ENCODE measurements around the gene SASS6. TPM values are rescaled to one million over a fixed set of nuclear protein-coding genes. Genes with fewer than 3 reads are reported as not detected.
A peak's percentile ranks its signal among the peaks of the same experiment; 100 is the strongest.

SASS6 gene
- total and polyA plus RNA-seq, 9 of the 15 experiments (the other 6 are each of a cell fraction or from before 2014, with no cell fraction given), result 11.6 to 34.1 (median 18.0) TPM

DNA sequence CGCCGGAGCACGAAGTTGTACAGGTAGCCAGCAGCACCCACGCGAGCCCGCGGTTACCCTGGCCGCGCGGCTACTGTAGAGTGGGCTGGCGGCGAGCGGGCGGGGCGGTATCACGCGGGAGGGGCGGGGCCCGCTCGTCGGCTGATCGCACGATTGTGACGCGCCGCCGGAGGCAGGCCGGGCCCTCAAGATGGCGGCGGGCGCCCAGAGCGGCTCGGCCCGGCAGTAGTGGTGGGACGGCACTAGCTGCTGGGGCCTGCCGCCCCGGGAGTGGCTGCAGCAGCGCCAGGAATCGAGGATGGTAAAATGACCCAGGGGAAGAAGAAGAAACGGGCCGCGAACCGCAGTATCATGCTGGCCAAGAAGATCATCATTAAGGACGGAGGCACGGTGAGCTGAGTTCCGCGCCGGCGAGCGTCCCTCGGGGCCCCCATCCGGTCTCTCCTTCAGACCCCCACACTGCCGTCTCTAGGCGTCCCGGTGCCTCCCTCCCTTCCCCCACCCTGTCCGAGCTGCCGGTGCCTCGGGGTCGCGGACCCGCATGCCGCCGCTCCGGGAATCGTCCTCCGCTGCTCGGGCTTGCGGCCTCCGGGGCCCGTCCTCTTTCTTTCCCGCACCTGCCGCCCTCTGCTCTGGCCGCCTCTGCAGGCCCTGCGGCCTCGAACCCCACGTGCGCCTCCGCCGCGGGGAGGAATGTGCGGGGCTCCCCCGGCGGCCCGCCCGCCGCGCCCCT lies 94.6 kb downstream of the SASS6 start (continued):
- TF ChIP-seq ZNF24 (IDR thresholded peaks at IDR 0.05) (no peak), PPARD (CRISPR knock-in tag; IDR thresholded peaks at IDR 0.05) (no peak), ZNF384 (IDR thresholded peaks at IDR 0.05; ENCODE audit: low read depth, low read length) (no peak), ARNT (IDR thresholded peaks at IDR 0.05) (no peak), MCM2 (IDR thresholded peaks at IDR 0.05; ENCODE audit: low read depth) (no peak), TSC22D4 (tag; IDR thresholded peaks at IDR 0.05) (no peak), ZNF146 (CRISPR knock-in tag; IDR thresholded peaks at IDR 0.05; ENCODE audit: unreplicated experiment) (no peak), PYGO2 (tag; IDR thresholded peaks at IDR 0.05) (no peak), ADNP (tag; IDR thresholded peaks at IDR 0.05) (no peak), ZKSCAN3 (CRISPR knock-in tag; IDR thresholded peaks at IDR 0.05) (no peak), SAFB2 (IDR thresholded peaks at IDR 0.05; ENCODE audit: borderline replicate concordance, low read depth, low read length, severe bottlenecking) (no peak), ZNF197 (CRISPR knock-in tag; IDR thresholded peaks at IDR 0.05; ENCODE audit: low read depth) (no peak), ZEB2 (IDR thresholded peaks at IDR 0.05) (no peak), ZBTB1 (CRISPR knock-in tag; IDR thresholded peaks at IDR 0.05; ENCODE audit: borderline replicate concordance, low read depth) (no peak; the same call in none of the 2 replicates), HNRNPUL1 (IDR thresholded peaks at IDR 0.05; ENCODE audit: low read length) (no peak), ZNF507 (tag; conservative IDR thresholded peaks at IDR 0.05) (no peak), PHF20 (IDR thresholded peaks at IDR 0.05; ENCODE audit: partially characterized antibody) (peak; percentile 69), SP1 (CRISPR knock-in tag; IDR thresholded peaks at IDR 0.05) (peak; percentile 90), RAD21 (CRISPR knock-in tag; conservative IDR thresholded peaks at IDR 0.05 in 1 of 2, IDR thresholded peaks at IDR 0.05 in 1 of 2) (no peak), PCBP2 (IDR thresholded peaks at IDR 0.05; ENCODE audit: low read depth, low read length, poor library complexity, severe bottlenecking) (no peak), ZNF583 (CRISPR knock-in tag; IDR thresholded peaks at IDR 0.05) (no peak), ZNF444 (CRISPR knock-in tag; IDR thresholded peaks at IDR 0.05) (no peak), RBM22 (IDR thresholded peaks at IDR 0.05; ENCODE audit: low read depth, low read length, poor library complexity, severe bottlenecking) (no peak), FOS (IDR thresholded peaks at IDR 0.05; ENCODE audit: extremely low read depth, insufficient read length) (no peak)
- TF ChIP-seq, protein P1, sequence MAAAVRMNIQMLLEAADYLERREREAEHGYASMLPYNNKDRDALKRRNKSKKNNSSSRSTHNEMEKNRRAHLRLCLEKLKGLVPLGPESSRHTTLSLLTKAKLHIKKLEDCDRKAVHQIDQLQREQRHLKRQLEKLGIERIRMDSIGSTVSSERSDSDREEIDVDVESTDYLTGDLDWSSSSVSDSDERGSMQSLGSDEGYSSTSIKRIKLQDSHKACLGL (CRISPR knock-in tag; IDR thresholded peaks at IDR 0.05; ENCODE audit: borderline replicate concordance, poor library complexity, severe bottlenecking), result no peak
- TF ChIP-seq, protein P2, sequence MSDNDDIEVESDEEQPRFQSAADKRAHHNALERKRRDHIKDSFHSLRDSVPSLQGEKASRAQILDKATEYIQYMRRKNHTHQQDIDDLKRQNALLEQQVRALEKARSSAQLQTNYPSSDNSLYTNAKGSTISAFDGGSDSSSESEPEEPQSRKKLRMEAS (CRISPR knock-in tag; IDR thresholded peaks at IDR 0.05), result peak; percentile 66
- TF ChIP-seq, protein P3, sequence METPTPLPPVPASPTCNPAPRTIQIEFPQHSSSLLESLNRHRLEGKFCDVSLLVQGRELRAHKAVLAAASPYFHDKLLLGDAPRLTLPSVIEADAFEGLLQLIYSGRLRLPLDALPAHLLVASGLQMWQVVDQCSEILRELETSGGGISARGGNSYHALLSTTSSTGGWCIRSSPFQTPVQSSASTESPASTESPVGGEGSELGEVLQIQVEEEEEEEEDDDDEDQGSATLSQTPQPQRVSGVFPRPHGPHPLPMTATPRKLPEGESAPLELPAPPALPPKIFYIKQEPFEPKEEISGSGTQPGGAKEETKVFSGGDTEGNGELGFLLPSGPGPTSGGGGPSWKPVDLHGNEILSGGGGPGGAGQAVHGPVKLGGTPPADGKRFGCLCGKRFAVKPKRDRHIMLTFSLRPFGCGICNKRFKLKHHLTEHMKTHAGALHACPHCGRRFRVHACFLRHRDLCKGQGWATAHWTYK (CRISPR knock-in tag; IDR thresholded peaks at IDR 0.05), result no peak
- TF ChIP-seq, protein P4, sequence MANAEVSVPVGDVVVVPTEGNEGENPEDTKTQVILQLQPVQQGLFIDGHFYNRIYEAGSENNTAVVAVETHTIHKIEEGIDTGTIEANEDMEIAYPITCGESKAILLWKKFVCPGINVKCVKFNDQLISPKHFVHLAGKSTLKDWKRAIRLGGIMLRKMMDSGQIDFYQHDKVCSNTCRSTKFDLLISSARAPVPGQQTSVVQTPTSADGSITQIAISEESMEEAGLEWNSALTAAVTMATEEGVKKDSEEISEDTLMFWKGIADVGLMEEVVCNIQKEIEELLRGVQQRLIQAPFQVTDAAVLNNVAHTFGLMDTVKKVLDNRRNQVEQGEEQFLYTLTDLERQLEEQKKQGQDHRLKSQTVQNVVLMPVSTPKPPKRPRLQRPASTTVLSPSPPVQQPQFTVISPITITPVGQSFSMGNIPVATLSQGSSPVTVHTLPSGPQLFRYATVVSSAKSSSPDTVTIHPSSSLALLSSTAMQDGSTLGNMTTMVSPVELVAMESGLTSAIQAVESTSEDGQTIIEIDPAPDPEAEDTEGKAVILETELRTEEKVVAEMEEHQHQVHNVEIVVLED (CRISPR knock-in tag; IDR thresholded peaks at IDR 0.05), result no peak

All from K562 (cell line).